GM23338 (cell line): ENCODE measurements around the gene TSPAN4. TPM values are rescaled to one million over a fixed set of nuclear protein-coding genes. Genes with fewer than 3 reads are reported as not detected.

Experiments
- ATAC-seq: fragments of 200-7000 bp; cut with Tn5 transposase; 3 replicates; pipeline ENCODE4 v1.9.1; 2020
- DNase-seq: peaks from one replicate; pipeline ENCODE4 v3.0.0-alpha.2; 2015; ENCODE audit warnings: low spot score
- H2AFZ ChIP-seq: fragments of 200-600 bp; sonication (generic); 2 replicates; pipeline ENCODE4 v1.8.0; 2016; ENCODE audit warnings: antibody characterized with exemption, mild to moderate bottlenecking, moderate library complexity
- H3F3A ChIP-seq: fragments of 200-600 bp; sonication (generic); replicated peaks from 2 replicates; pipeline ENCODE4 v1.8.0; 2017; ENCODE audit warnings: antibody characterized with exemption, mixed run types, low read depth
- H3K27ac ChIP-seq: fragments of 200-600 bp; sonication (generic); 2 replicates; pipeline ENCODE4 v1.6.1; 2016; ENCODE audit warnings: low read depth
- H3K27me3 ChIP-seq: fragments of 200-600 bp; sonication (generic); 2 replicates; pipeline ENCODE4 v1.8.0; 2016; ENCODE audit warnings: mild to moderate bottlenecking, mixed run types, moderate library complexity; ENCODE audit not compliant: insufficient read depth
- H3K36me3 ChIP-seq: fragments of 200-600 bp; sonication (generic); 2 replicates; pipeline ENCODE4 v1.8.0; 2016; ENCODE audit warnings: mild to moderate bottlenecking; ENCODE audit not compliant: insufficient read depth
- H3K4me1 ChIP-seq: fragments of 200-600 bp; sonication (generic); 2 replicates; pipeline ENCODE4 v1.8.0; 2016; ENCODE audit warnings: mild to moderate bottlenecking, moderate library complexity; ENCODE audit not compliant: insufficient read depth
- H3K4me2 ChIP-seq: fragments of 200-600 bp; sonication (generic); 2 replicates; pipeline ENCODE4 v1.7.1; 2017; ENCODE audit warnings: mixed run types
- H3K4me3 ChIP-seq: fragments of 200-600 bp; sonication (generic); 2 replicates; pipeline ENCODE4 v1.6.1; 2016; ENCODE audit warnings: mixed run types
- H3K79me2 ChIP-seq: fragments of 200-600 bp; sonication (generic); replicated peaks from 2 replicates; pipeline ENCODE4 v1.8.0; 2017; ENCODE audit warnings: mild to moderate bottlenecking; ENCODE audit not compliant: insufficient read depth
- H3K9me2 ChIP-seq: fragments of 200-600 bp; sonication (generic); 2 replicates; pipeline ENCODE4 v1.8.0; 2017; ENCODE audit not compliant: insufficient read depth
- H4K20me1 ChIP-seq: fragments of 200-600 bp; sonication (generic); replicated peaks from 2 replicates; pipeline ENCODE4 v1.8.0; 2017; ENCODE audit warnings: mild to moderate bottlenecking; ENCODE audit not compliant: insufficient read depth
- H3K27ac Mint-ChIP-seq: 2 replicates; pipeline ENCODE4 v1.8.0; 2020; ENCODE audit warnings: inconsistent platforms, mild to moderate bottlenecking, moderate library complexity, mixed read lengths
- H3K27me3 Mint-ChIP-seq: 3 replicates; pipeline ENCODE4 v1.8.0; 2022; ENCODE audit warnings: low read depth, mild to moderate bottlenecking, moderate library complexity, mixed read lengths, inconsistent platforms; ENCODE audit not compliant: insufficient read depth, poor library complexity
- H3K36me3 Mint-ChIP-seq: 3 replicates; pipeline ENCODE4 v1.8.0; 2021; ENCODE audit warnings: low read depth, mild to moderate bottlenecking, inconsistent platforms, moderate library complexity, mixed read lengths
- H3K4me1 Mint-ChIP-seq: 3 replicates; pipeline ENCODE4 v1.8.0; 2020; ENCODE audit warnings: mild to moderate bottlenecking, inconsistent platforms, mixed read lengths
- H3K4me3 Mint-ChIP-seq: 3 replicates; pipeline ENCODE4 v1.8.0; 2021; ENCODE audit warnings: moderate library complexity, mild to moderate bottlenecking, inconsistent platforms, mixed read lengths
- H3K9me3 Mint-ChIP-seq: 3 replicates; pipeline ENCODE4 v1.8.0; 2020; ENCODE audit warnings: moderate library complexity, mild to moderate bottlenecking, inconsistent platforms, mixed read lengths
- CREB1 ChIP-seq: fragments of 250-450 bp; sonication (Bioruptor Pico); IDR thresholded peaks from 2 replicates; pipeline ENCODE4 v1.5.0; 2020; ENCODE audit warnings: low read depth, mild to moderate bottlenecking, moderate library complexity
- JUNB ChIP-seq: IDR thresholded peaks from one replicate; pipeline ENCODE4 v1.6.1; 2016; ENCODE audit warnings: antibody characterized with exemption; ENCODE audit not compliant: unreplicated experiment
- NANOG ChIP-seq: IDR thresholded peaks from 2 replicates; pipeline ENCODE4 v1.6.1; 2016; ENCODE audit warnings: antibody characterized with exemption, borderline replicate concordance
- POLR2AphosphoS5 ChIP-seq: IDR thresholded peaks from 2 replicates; pipeline ENCODE4 v1.6.1; 2016; ENCODE audit warnings: antibody characterized with exemption, low read depth
- STAT1 ChIP-seq: IDR thresholded peaks from one replicate; pipeline ENCODE4 v1.6.1; 2016; ENCODE audit warnings: antibody characterized with exemption; ENCODE audit not compliant: unreplicated experiment
- ZNF114 ChIP-seq: fragments of 250-450 bp; sonication (Bioruptor Pico); IDR thresholded peaks from 2 replicates; pipeline ENCODE4 v1.5.0; 2020; ENCODE audit warnings: mild to moderate bottlenecking, moderate library complexity
- ZNF462 ChIP-seq: fragments of 250-450 bp; sonication (Bioruptor Pico); IDR thresholded peaks from 2 replicates; pipeline ENCODE4 v1.5.0; 2020; ENCODE audit warnings: mild to moderate bottlenecking, moderate library complexity
- polyA plus RNA-seq: library from polyadenylated mRNA; unstranded; fragments of >200 nt; fragmentation: Nextera tagmentation; extraction: Ambion mirVana; gene quantifications from 2 replicates; pipeline ENCODE4 v1.2.1, GENCODE V29; 2016
- total RNA-seq: library from RNA; depleted of rRNA; stranded (reverse); fragments of >200 nt; shearing (Covaris generic); gene quantifications from 2 replicates; pipeline ENCODE4 v1.2.3, GENCODE V29; 2014
- TF ChIP-seq, protein P1 (sequence below): IDR thresholded peaks from 2 replicates; pipeline ENCODE4 v1.6.1; 2016; ENCODE audit warnings: antibody characterized with exemption

The TSPAN4 gene
- total and polyA plus RNA-seq, 2 experiments from 2014 or later: 76.8 to 150 TPM

GRCh38 chr11:912266-912665 lies 69.6 kb downstream of the TSPAN4 start (continued):
- no peak for TF ChIP-seq ZNF462 (CRISPR knock-in tag)
- no peak for TF ChIP-seq NANOG
- TF ChIP-seq, protein P1, sequence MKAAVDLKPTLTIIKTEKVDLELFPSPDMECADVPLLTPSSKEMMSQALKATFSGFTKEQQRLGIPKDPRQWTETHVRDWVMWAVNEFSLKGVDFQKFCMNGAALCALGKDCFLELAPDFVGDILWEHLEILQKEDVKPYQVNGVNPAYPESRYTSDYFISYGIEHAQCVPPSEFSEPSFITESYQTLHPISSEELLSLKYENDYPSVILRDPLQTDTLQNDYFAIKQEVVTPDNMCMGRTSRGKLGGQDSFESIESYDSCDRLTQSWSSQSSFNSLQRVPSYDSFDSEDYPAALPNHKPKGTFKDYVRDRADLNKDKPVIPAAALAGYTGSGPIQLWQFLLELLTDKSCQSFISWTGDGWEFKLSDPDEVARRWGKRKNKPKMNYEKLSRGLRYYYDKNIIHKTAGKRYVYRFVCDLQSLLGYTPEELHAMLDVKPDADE: no peak
- TF ChIP-seq STAT1: no peak
- TF ChIP-seq CREB1: no peak
- TF ChIP-seq JUNB: no peak
- TF ChIP-seq ZNF114 (CRISPR knock-in tag): no peak

- peak overlapping the region; percentile 85; the same call in 1 of the 2 replicates for H2AFZ ChIP-seq
- ATAC-seq: no peak
- Mint-ChIP-seq H3K4me1 (peaks cover 18% of the 10 kb centered on the region), H3K36me3 (peaks cover 6% of the 10 kb centered on the region; the same call in 2 of the 3 replicates), H3K27ac (no peak overlapping the region), H3K9me3 (no peaks in the 10 kb centered on the region), H3K27me3 (peaks cover 6% of the 10 kb centered on the region), H3K4me3 (no peak overlapping the region)
- H3F3A ChIP-seq: peaks cover 22% of the 10 kb centered on the region; the same call in 1 of the 2 replicates
- H3K4me1 ChIP-seq: peaks cover 14% of the 10 kb centered on the region; the same call in 1 of the 2 replicates
- H3K4me3 ChIP-seq: no peak overlapping the region
- no peaks in the 10 kb centered on the region for H3K27me3 ChIP-seq
- H3K79me2 ChIP-seq: peaks cover 25% of the 10 kb centered on the region
- H3K9me2 ChIP-seq: no peaks in the 10 kb centered on the region
- no peak overlapping the region for H3K27ac ChIP-seq
- no peak for DNase-seq
- no peaks in the 10 kb centered on the region for H3K36me3 ChIP-seq
- H4K20me1 ChIP-seq: peaks cover 5% of the 10 kb centered on the region; the same call in 1 of the 2 replicates
- H3K4me2 ChIP-seq: no peak overlapping the region
- TF ChIP-seq POLR2AphosphoS5 (no peak), ZNF462 (CRISPR knock-in tag) (no peak), NANOG (no peak), STAT1 (no peak)
Observed at GRCh38 chr11:913043-913442, 70.4 kb downstream of the TSPAN4 start.
